GM19043 (cell line): ENCODE measurements around the gene GNPTG.

Experiments
- ATAC-seq: cut with Tn5 transposase; IDR thresholded peaks from one replicate; pipeline ENCODE4 v1.9.1; 2021; ENCODE audit warnings: low read depth; ENCODE audit not compliant: unreplicated experiment

The GNPTG gene

GRCh38 chr16:1366060-1366711 is 14.5 kb downstream of the GNPTG start:
- no peak for ATAC-seq

GRCh38 chr16:1366712-1367299 is 15.1 kb downstream of the GNPTG start:
- no peak for ATAC-seq

GRCh38 chr16:1367486-1368174 is 15.9 kb downstream of the GNPTG start:
- ATAC-seq, result no peak

GRCh38 chr16:1371054-1371978 is 19.6 kb downstream of the GNPTG start:
- no peak for ATAC-seq

GRCh38 chr16:1372292-1372950 is 20.7 kb downstream of the GNPTG start:
- no peak for ATAC-seq

- no peak for ATAC-seq
Observed at GRCh38 chr16:1374418-1375297, 22.9 kb downstream of the GNPTG start.

GRCh38 chr16:1375298-1375640 is 23.5 kb downstream of the GNPTG start:
- no peak for ATAC-seq

- no peak for ATAC-seq
Observed at GRCh38 chr16:1375741-1376410, 24.1 kb downstream of the GNPTG start.

GRCh38 chr16:1377406-1378010 is 25.8 kb downstream of the GNPTG start:
- no peak for ATAC-seq

GRCh38 chr16:1378087-1378803 is 26.5 kb downstream of the GNPTG start:
- ATAC-seq, result no peak

- ATAC-seq, result no peak
Observed at GRCh38 chr16:1378804-1379303, 27.1 kb downstream of the GNPTG start.

GRCh38 chr16:1379304-1380076 is 27.8 kb downstream of the GNPTG start:
- no peak for ATAC-seq

- no peak for ATAC-seq
Observed at GRCh38 chr16:1380195-1380594, 28.5 kb downstream of the GNPTG start.

GRCh38 chr16:1381612-1382406 is 30.1 kb downstream of the GNPTG start:
- no peak for ATAC-seq

- ATAC-seq, result no peak
Observed at GRCh38 chr16:1383556-1383955, 31.8 kb downstream of the GNPTG start.

GRCh38 chr16:1385232-1385631 is 33.5 kb downstream of the GNPTG start:
- ATAC-seq, result no peak
